AG04450 (cell line): ENCODE measurements around the gene SLC6A9. TPM values are rescaled to one million over a fixed set of nuclear protein-coding genes. Genes with fewer than 3 reads are reported as not detected.

Source experiments
- CTCF ChIA-PET: fragments of 300-600, 350-600 bp; formaldehyde crosslinking; extraction: SDS; loops from one replicate; lab custom pipeline; 2022; ENCODE audit warnings: antibody characterized with exemption, inconsistent platforms; lab: Charles Lee
- POLR2A ChIA-PET: fragments of 350-600 bp; formaldehyde crosslinking; extraction: SDS; loops from one replicate; lab custom pipeline; 2021; ENCODE audit warnings: antibody characterized with exemption, inconsistent platforms; lab: Yijun Ruan, JAX
- DNase-seq: peaks from one replicate; pipeline ENCODE4 v3.0.0-alpha.2; 2011; ENCODE audit warnings: low read depth, low spot score
- H3K27ac ChIP-seq: one replicate; pipeline ENCODE4 v1.5.1; 2012; ENCODE audit warnings: low read depth, low read length, control low read depth
- H3K27me3 ChIP-seq: one replicate; pipeline ENCODE4 v1.6.0; 2012; ENCODE audit warnings: low read length; ENCODE audit not compliant: control insufficient read depth, insufficient read depth
- H3K4me3 ChIP-seq: 2 replicates; pipeline ENCODE4 v1.5.1; 2011; ENCODE audit warnings: mild to moderate bottlenecking, low read depth, low read length, control low read depth
- H3K9me3 ChIP-seq: 2 replicates; pipeline ENCODE4 v1.5.1; 2012; ENCODE audit warnings: low read length; ENCODE audit not compliant: control insufficient read depth, insufficient read depth
- polyA plus RNA-seq: library from polyadenylated mRNA; depleted of rRNA; stranded (reverse); fragments of >200 nt; gene quantifications from 2 replicates; pipeline ENCODE4 v1.2.3, GENCODE V29; 2011
- TF ChIP-seq, protein P1 (sequence below): IDR thresholded peaks from 2 replicates; pipeline ENCODE4 v1.5.1; 2011; ENCODE audit warnings: low read depth, low read length, control low read depth, inconsistent platforms

SLC6A9 gene
- polyA plus RNA-seq, 1 experiment, result 16.3 TPM

DNA sequence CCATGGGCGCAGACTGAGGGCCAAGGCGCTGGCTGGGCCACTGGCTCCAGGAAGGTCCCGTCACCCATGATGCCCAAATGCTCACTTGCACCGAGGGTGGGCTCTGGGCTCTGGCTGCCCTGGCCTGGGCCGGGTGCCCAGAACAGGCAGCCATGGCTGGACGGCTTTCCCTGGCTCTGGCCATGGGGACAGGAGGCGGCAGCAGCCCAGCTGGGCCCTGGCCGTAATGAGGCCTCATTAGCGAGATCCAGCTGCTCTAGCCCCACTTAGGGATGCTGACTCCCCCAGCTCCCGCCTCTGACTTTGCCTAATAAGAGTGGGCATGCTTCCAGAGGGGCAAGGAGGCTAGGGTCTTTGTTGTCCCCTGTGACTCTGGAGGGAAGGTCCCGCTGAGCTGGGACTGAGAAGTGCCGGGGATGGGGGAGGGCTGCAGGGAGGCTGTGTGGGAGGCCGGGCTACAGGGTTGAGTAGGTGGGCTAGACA lies 11.8 kb downstream of the SLC6A9 start:
- Histone ChIP-seq H3K9me3 (no peaks in the 10 kb centered on the region; the same call in 1 of the 2 replicates), H3K27ac (no peak overlapping the region), H3K27me3 (no peaks in the 10 kb centered on the region), H3K4me3 (no peak overlapping the region)
- no peak for DNase-seq
- ChIA-PET CTCF (interaction anchor here (10.7 kb wide), 1 partner anchor 14 kb away, joined by 78 read pairs; no protein-coding TSS in a partner anchor), POLR2A (interaction anchor here (0.6 kb wide), 1 partner anchor 11 kb away, joined by 3 read pairs; no protein-coding TSS in a partner anchor)
- TF ChIP-seq, protein P1, sequence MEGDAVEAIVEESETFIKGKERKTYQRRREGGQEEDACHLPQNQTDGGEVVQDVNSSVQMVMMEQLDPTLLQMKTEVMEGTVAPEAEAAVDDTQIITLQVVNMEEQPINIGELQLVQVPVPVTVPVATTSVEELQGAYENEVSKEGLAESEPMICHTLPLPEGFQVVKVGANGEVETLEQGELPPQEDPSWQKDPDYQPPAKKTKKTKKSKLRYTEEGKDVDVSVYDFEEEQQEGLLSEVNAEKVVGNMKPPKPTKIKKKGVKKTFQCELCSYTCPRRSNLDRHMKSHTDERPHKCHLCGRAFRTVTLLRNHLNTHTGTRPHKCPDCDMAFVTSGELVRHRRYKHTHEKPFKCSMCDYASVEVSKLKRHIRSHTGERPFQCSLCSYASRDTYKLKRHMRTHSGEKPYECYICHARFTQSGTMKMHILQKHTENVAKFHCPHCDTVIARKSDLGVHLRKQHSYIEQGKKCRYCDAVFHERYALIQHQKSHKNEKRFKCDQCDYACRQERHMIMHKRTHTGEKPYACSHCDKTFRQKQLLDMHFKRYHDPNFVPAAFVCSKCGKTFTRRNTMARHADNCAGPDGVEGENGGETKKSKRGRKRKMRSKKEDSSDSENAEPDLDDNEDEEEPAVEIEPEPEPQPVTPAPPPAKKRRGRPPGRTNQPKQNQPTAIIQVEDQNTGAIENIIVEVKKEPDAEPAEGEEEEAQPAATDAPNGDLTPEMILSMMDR, result no peak

DNA sequence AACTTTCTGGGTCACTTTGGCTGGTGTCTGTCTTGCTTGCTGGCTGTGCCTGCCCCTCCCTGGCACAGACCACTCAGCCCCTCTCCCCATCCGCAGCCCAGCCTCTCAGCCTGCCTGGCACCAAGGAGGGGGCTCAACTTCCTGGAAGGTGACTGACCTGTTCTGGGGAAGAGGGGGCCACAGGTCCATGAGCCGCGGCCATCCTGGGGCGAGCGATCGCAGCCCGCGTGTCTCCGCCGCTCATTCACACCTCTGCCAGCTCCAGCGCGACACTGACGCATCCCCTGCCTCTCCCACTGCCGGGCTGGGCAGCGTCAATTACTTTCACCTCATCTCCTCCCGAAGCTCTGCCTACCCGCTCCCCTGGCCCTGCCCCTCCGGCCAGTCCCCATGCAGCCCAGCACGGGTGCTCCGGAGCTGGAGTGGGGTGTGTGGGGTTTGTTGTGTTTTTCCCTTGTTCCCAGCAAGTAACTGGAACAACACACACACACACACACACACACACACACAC lies 14.3 kb downstream of the SLC6A9 start:
- H3K4me3 ChIP-seq, result no peak overlapping the region
- CTCF ChIA-PET, result interaction anchor here (10.7 kb wide), 1 partner anchor 11 kb away, joined by 78 read pairs; no protein-coding TSS in a partner anchor
- no peak for DNase-seq
- POLR2A ChIA-PET, result no interaction called here
- H3K27ac ChIP-seq, result no peak overlapping the region
- TF ChIP-seq, protein P1, result no peak
- no peaks in the 10 kb centered on the region; the same call in 1 of the 2 replicates for H3K9me3 ChIP-seq
- no peaks in the 10 kb centered on the region for H3K27me3 ChIP-seq

DNA sequence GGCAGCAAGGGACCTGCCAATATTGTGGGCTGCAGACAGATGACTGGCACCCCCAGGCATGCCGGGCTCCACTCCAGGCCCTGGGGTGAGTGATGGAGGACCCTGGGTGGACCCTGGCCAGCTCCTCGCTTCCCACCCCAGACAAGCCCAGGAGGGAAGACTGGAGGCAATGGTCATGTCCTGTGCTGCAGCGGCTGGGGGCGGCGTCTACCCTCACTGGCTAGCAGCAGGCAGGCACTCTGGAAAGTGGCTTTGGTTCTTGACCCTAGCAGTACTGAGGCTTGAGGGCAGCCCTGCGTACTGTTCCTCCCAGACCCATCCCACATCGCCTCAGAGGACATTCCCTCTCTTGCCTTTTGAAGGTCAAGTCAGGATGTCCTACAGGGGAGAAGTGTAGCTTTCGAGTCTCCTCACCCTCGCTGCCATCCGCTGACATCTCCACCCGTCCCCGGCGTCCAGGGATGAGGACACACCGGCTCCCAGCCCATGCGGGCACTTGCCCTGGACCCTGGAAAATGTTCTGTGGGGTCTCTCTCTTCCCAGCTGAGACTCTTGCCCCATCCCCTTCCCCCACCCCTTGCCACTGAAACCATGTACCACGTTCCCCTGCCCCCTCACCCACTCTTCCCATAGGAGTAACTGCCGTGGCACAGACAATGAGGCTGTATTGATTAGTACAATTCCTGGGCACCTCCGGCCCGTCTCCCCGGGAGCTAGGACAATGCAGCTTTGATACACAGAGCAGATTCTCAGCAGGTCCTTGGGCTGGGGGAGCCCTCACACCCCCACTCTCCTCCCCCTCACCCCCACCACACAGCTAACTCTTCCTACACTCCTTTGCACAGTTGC lies 15.0 kb downstream of the SLC6A9 start:
- no peak overlapping the region for H3K4me3 ChIP-seq
- H3K27me3 ChIP-seq, result no peaks in the 10 kb centered on the region
- no peaks in the 10 kb centered on the region; the same call in 1 of the 2 replicates for H3K9me3 ChIP-seq
- no peak overlapping the region for H3K27ac ChIP-seq
- TF ChIP-seq, protein P1, result no peak
- no peak for DNase-seq
- ChIA-PET POLR2A (no interaction called here), CTCF (interaction anchor here (2.0 to 10.7 kb wide), 2 partner anchors 11 to 32 kb away, joined by 6 to 78 read pairs; no protein-coding TSS in a partner anchor)

DNA sequence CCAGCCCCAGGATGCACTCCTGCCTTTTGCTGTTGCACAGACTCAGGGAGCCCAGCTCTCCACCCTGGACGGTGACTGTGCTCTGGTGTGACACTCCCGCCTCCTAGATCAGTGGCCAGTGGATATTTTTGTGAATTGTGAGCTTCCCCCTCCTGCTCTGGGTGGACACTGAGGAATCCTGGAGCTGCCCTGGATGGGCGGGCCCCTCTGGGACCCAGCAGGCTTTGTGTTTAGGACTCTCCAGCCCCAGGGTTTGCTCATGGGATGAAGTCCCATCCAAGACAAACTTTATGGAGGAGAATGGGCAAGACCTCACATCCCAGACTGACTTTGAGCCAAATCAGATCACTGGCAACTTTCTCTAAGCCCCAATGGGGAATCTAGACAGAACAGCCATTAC lies 16.1 kb downstream of the SLC6A9 start:
- Histone ChIP-seq H3K27ac (no peak overlapping the region), H3K4me3 (no peak overlapping the region), H3K27me3 (no peaks in the 10 kb centered on the region), H3K9me3 (no peaks in the 10 kb centered on the region; the same call in 1 of the 2 replicates)
- no peak for DNase-seq
- TF ChIP-seq, protein P1, result no peak
- CTCF ChIA-PET, result interaction anchor here (0.7 to 10.7 kb wide), 4 partner anchors 9 to 202 kb away, joined by 3 to 78 read pairs (median 6); no protein-coding TSS in a partner anchor
- POLR2A ChIA-PET, result no interaction called here
